ENCODE results near the gene PLCB4. TPM values are rescaled to one million over a fixed set of nuclear protein-coding genes. Genes with fewer than 3 reads are reported as not detected.

Gene PLCB4
- total RNA-seq, 2 experiments from 2014 or later = not detected

GRCh38 chr20:9409981-9410380 is 341.1 kb downstream of the PLCB4 start:
- ChIA-PET CTCF (no interaction called here), POLR2A (no interaction called here)

- CTCF ChIA-PET = no interaction called here
- POLR2A ChIA-PET = no interaction called here
Measured at GRCh38 chr20:9411833-9412232, 342.9 kb downstream of the PLCB4 start.

GRCh38 chr20:9412309-9412708 is 343.4 kb downstream of the PLCB4 start:
- CTCF ChIA-PET = no interaction called here
- POLR2A ChIA-PET = no interaction called here

GRCh38 chr20:9413001-9413400 is 344.1 kb downstream of the PLCB4 start:
- POLR2A ChIA-PET = no interaction called here
- CTCF ChIA-PET = interaction anchor here (0.7 kb wide), 1 partner anchor 63 kb away, joined by 3 read pairs; no protein-coding TSS in a partner anchor

- ChIA-PET CTCF (no interaction called here), POLR2A (no interaction called here)
Measured at GRCh38 chr20:9415426-9415825, 346.5 kb downstream of the PLCB4 start.

- POLR2A ChIA-PET = interaction anchor here (0.8 kb wide), 1 partner anchor 9 kb away, joined by 3 read pairs; no protein-coding TSS in a partner anchor
- CTCF ChIA-PET = no interaction called here
Measured at GRCh38 chr20:9416421-9416820, 347.5 kb downstream of the PLCB4 start.

GRCh38 chr20:9417665-9418064 is 348.8 kb downstream of the PLCB4 start:
- ChIA-PET CTCF (no interaction called here), POLR2A (no interaction called here)

- CTCF ChIA-PET = no interaction called here
- POLR2A ChIA-PET = no interaction called here
Measured at GRCh38 chr20:9422321-9423057, 353.6 kb downstream of the PLCB4 start.

- ChIA-PET CTCF (no interaction called here), POLR2A (no interaction called here)
Measured at GRCh38 chr20:9424551-9424950, 355.7 kb downstream of the PLCB4 start.

- POLR2A ChIA-PET = no interaction called here
- CTCF ChIA-PET = no interaction called here
Measured at GRCh38 chr20:9427430-9428291, 358.8 kb downstream of the PLCB4 start.

- POLR2A ChIA-PET = no interaction called here
- CTCF ChIA-PET = no interaction called here
Measured at GRCh38 chr20:9428292-9428607, 359.4 kb downstream of the PLCB4 start.

- CTCF ChIA-PET = no interaction called here
- POLR2A ChIA-PET = no interaction called here
Measured at GRCh38 chr20:9439806-9440205, 370.9 kb downstream of the PLCB4 start.

- CTCF ChIA-PET = interaction anchor here (0.6 kb wide), 1 partner anchor 314 kb away, joined by 4 read pairs; no protein-coding TSS in a partner anchor
- POLR2A ChIA-PET = no interaction called here
Measured at GRCh38 chr20:9440892-9441291, 372.0 kb downstream of the PLCB4 start.

- ChIA-PET POLR2A (no interaction called here), CTCF (no interaction called here)
Measured at GRCh38 chr20:9441948-9442347, 373.1 kb downstream of the PLCB4 start.

- POLR2A ChIA-PET = no interaction called here
- CTCF ChIA-PET = no interaction called here
Measured at GRCh38 chr20:9442858-9443257, 374.0 kb downstream of the PLCB4 start.

GRCh38 chr20:9444921-9445320 is 376.0 kb downstream of the PLCB4 start:
- CTCF ChIA-PET = no interaction called here
- POLR2A ChIA-PET = no interaction called here

GRCh38 chr20:9447182-9447581 is 378.3 kb downstream of the PLCB4 start:
- POLR2A ChIA-PET = no interaction called here
- CTCF ChIA-PET = interaction anchor here (1.2 kb wide), 1 partner anchor 24 kb away, joined by 3 read pairs; no protein-coding TSS in a partner anchor

- ChIA-PET POLR2A (no interaction called here), CTCF (no interaction called here)
Measured at GRCh38 chr20:9453201-9453600, 384.3 kb downstream of the PLCB4 start.

- CTCF ChIA-PET = no interaction called here
- POLR2A ChIA-PET = no interaction called here
Measured at GRCh38 chr20:9454791-9455190, 385.9 kb downstream of the PLCB4 start.

GRCh38 chr20:9457136-9457535 is 388.2 kb downstream of the PLCB4 start:
- CTCF ChIA-PET = no interaction called here
- POLR2A ChIA-PET = no interaction called here

- POLR2A ChIA-PET = no interaction called here
- CTCF ChIA-PET = no interaction called here
Measured at GRCh38 chr20:9458138-9458796, 389.4 kb downstream of the PLCB4 start.

Measured in activated CD8-positive, alpha-beta memory T cell treated with anti-CD3 and anti-CD28 coated beads for 36 hours (primary cell).